CD8-positive, alpha-beta memory T cell (primary cell): ENCODE data around the gene HMGXB3. TPM values are rescaled to one million over a fixed set of nuclear protein-coding genes. Genes with fewer than 3 reads are reported as not detected.

Source experiments
- CTCF ChIA-PET: fragments of 350-600 bp; sonication (Branson Sonifier 250); formaldehyde crosslinking; loops from one replicate; lab custom pipeline; 2021; ENCODE audit warnings: antibody characterized with exemption; lab: Charles Lee
- POLR2A ChIA-PET: fragments of 350-600 bp; sonication (Branson Sonifier 250); formaldehyde crosslinking; loops from one replicate; lab custom pipeline; 2021; ENCODE audit warnings: antibody characterized with exemption; lab: Charles Lee
- DNase-seq, 5 donors: peaks; one replicate each; pipeline versions ENCODE4 v3.0.0 to v3.0.0-alpha.2; 2020 to 2022; ENCODE audit warnings: mixed read lengths in 1 of 5
- H3K27ac ChIP-seq: one replicate; pipeline ENCODE4 v1.7.0; 2013; ENCODE audit warnings: low read depth, mild to moderate bottlenecking, low read length, moderate library complexity
- H3K27me3 ChIP-seq: 2 replicates; pipeline ENCODE4 v1.7.0; 2013; ENCODE audit warnings: low read length, mild to moderate bottlenecking; ENCODE audit not compliant: insufficient read depth, poor library complexity, severe bottlenecking
- H3K36me3 ChIP-seq: 2 replicates; pipeline ENCODE4 v1.7.0; 2013; ENCODE audit warnings: mild to moderate bottlenecking, low read length, moderate library complexity; ENCODE audit not compliant: insufficient read depth
- H3K4me1 ChIP-seq: 2 replicates; pipeline ENCODE4 v1.7.0; 2013; ENCODE audit warnings: mild to moderate bottlenecking, low read length, moderate library complexity; ENCODE audit not compliant: insufficient read depth
- H3K4me3 ChIP-seq: 2 replicates; pipeline ENCODE4 v1.7.0; 2013; ENCODE audit warnings: mild to moderate bottlenecking, low read length
- H3K9me3 ChIP-seq: 2 replicates; pipeline ENCODE4 v1.7.0; 2013; ENCODE audit warnings: mild to moderate bottlenecking, low read length
- H3K27ac Mint-ChIP-seq, 8 donors: one replicate each; pipeline ENCODE4 v1.8.0; 2020 to 2021; ENCODE audit warnings: mixed read lengths in 8 of 8, mild to moderate bottlenecking in 6 of 8, inconsistent platforms in 3 of 8, moderate library complexity in 3 of 8
- H3K27me3 Mint-ChIP-seq, 2 donors: one replicate each; pipeline ENCODE4 v1.8.0; 2020 to 2021; ENCODE audit warnings: mixed read lengths in 2 of 2, mild to moderate bottlenecking in 1 of 2, moderate library complexity in 1 of 2
- H3K36me3 Mint-ChIP-seq, 3 donors: one replicate each; pipeline ENCODE4 v1.8.0; 2020 to 2021; ENCODE audit warnings: mixed read lengths in 3 of 3, inconsistent platforms in 1 of 3, mild to moderate bottlenecking in 1 of 3
- H3K4me1 Mint-ChIP-seq, 3 donors: one replicate each; pipeline ENCODE4 v1.8.0; 2020 to 2021; ENCODE audit warnings: mixed read lengths in 3 of 3, inconsistent platforms in 1 of 3, mild to moderate bottlenecking in 1 of 3
- H3K4me3 Mint-ChIP-seq, 7 donors: one replicate each; pipeline ENCODE4 v1.8.0; 2020 to 2021; ENCODE audit warnings: mixed read lengths in 7 of 7, mild to moderate bottlenecking in 6 of 7, moderate library complexity in 4 of 7, inconsistent platforms in 2 of 7
- H3K9me3 Mint-ChIP-seq, 5 donors: one replicate each; pipeline ENCODE4 v1.8.0; 2020 to 2022; ENCODE audit warnings: mixed read lengths in 5 of 5, mild to moderate bottlenecking in 3 of 5, moderate library complexity in 2 of 5, inconsistent platforms in 1 of 5
- polyA plus RNA-seq: library from polyadenylated mRNA; unstranded; fragments of 300-500 nt; fragmentation: Illumina TruSeq; gene quantifications from one replicate; pipeline ENCODE4 v1.2.3, GENCODE V29; 2021
- total RNA-seq, 2 experiments: library from RNA; stranded (reverse); gene quantifications; one replicate each; pipeline ENCODE4 v1.2.3, GENCODE V29; 2021

The HMGXB3 gene
- total and polyA plus RNA-seq, 3 experiments from 2014 or later, result 15.3 to 40.7 (median 36.8) TPM

GRCh38 chr5:150064681-150065220 is 64.2 kb downstream of the HMGXB3 start:
- Histone ChIP-seq H3K4me3 (no peak overlapping the region), H3K4me1 (no peaks in the 10 kb centered on the region), H3K27me3 (no peaks in the 10 kb centered on the region), H3K36me3 (no peaks in the 10 kb centered on the region), H3K9me3 (no peaks in the 10 kb centered on the region), H3K27ac (no peak overlapping the region)
- Mint-ChIP-seq H3K4me3 (no peak overlapping the region), H3K27ac (no peak overlapping the region), H3K4me1 (peaks cover 4 to 7% (median 4%) of the 10 kb centered on the region in 3 donors), H3K36me3 (no peaks in the 10 kb centered on the region), H3K9me3 (no peaks in the 10 kb centered on the region), H3K27me3 (peaks cover 2 to 9% of the 10 kb centered on the region in 2 donors)
- CTCF ChIA-PET, result no interaction called here
- POLR2A ChIA-PET, result no interaction called here
- DNase-seq, result no peak

GRCh38 chr5:150065346-150065745 is 64.8 kb downstream of the HMGXB3 start:
- Mint-ChIP-seq H3K4me1 (peaks cover 4 to 7% (median 4%) of the 10 kb centered on the region in 3 donors), H3K27me3 (peaks cover 4 to 9% of the 10 kb centered on the region in 2 donors), H3K36me3 (no peaks in the 10 kb centered on the region), H3K4me3 (no peak overlapping the region), H3K9me3 (no peaks in the 10 kb centered on the region), H3K27ac (no peak overlapping the region)
- H3K9me3 ChIP-seq, result no peaks in the 10 kb centered on the region
- H3K4me3 ChIP-seq, result no peak overlapping the region
- ChIA-PET CTCF (interaction anchor here (1.1 kb wide), 1 partner anchor 56 kb away, joined by 3 read pairs; no protein-coding TSS in a partner anchor), POLR2A (no interaction called here)
- no peaks in the 10 kb centered on the region for H3K27me3 ChIP-seq
- H3K4me1 ChIP-seq, result no peaks in the 10 kb centered on the region
- no peak overlapping the region for H3K27ac ChIP-seq
- H3K36me3 ChIP-seq, result no peaks in the 10 kb centered on the region
- DNase-seq, result no peak

- POLR2A ChIA-PET, result no interaction called here
- no peak for DNase-seq
- no peaks in the 10 kb centered on the region for H3K27me3 ChIP-seq
- no peak overlapping the region for H3K4me3 ChIP-seq
- H3K4me1 ChIP-seq, result no peaks in the 10 kb centered on the region
- Mint-ChIP-seq H3K27ac (no peak overlapping the region), H3K36me3 (no peaks in the 10 kb centered on the region), H3K4me3 (no peak overlapping the region), H3K27me3 (peaks cover 5 to 9% of the 10 kb centered on the region in 2 donors), H3K4me1 (peaks cover 4 to 7% (median 4%) of the 10 kb centered on the region in 3 donors), H3K9me3 (no peaks in the 10 kb centered on the region)
- H3K27ac ChIP-seq, result no peak overlapping the region
- H3K36me3 ChIP-seq, result no peaks in the 10 kb centered on the region
- CTCF ChIA-PET, result interaction anchor here (1.1 kb wide), 1 partner anchor 56 kb away, joined by 3 read pairs; no protein-coding TSS in a partner anchor
- no peaks in the 10 kb centered on the region for H3K9me3 ChIP-seq
These were observed 65.3 kb downstream of the HMGXB3 start for GRCh38 chr5:150065886-150066285.

GRCh38 chr5:150066436-150066835 is 65.9 kb downstream of the HMGXB3 start:
- Mint-ChIP-seq H3K9me3 (no peaks in the 10 kb centered on the region), H3K4me1 (peaks cover 4 to 7% (median 4%) of the 10 kb centered on the region in 3 donors), H3K27me3 (peaks cover 5 to 9% of the 10 kb centered on the region in 2 donors), H3K36me3 (no peaks in the 10 kb centered on the region), H3K4me3 (no peak overlapping the region), H3K27ac (no peak overlapping the region)
- Histone ChIP-seq H3K27ac (no peak overlapping the region), H3K36me3 (no peaks in the 10 kb centered on the region), H3K4me3 (no peak overlapping the region), H3K4me1 (no peaks in the 10 kb centered on the region), H3K9me3 (no peaks in the 10 kb centered on the region), H3K27me3 (no peaks in the 10 kb centered on the region)
- ChIA-PET POLR2A (no interaction called here), CTCF (no interaction called here)
- DNase-seq, result no peak

GRCh38 chr5:150066901-150067396 is 66.4 kb downstream of the HMGXB3 start:
- Mint-ChIP-seq H3K27ac (peak overlapping the region in 1 of 8 donors; percentile 3), H3K9me3 (no peaks in the 10 kb centered on the region), H3K4me3 (no peak overlapping the region), H3K36me3 (no peaks in the 10 kb centered on the region), H3K4me1 (peaks cover 4 to 7% (median 4%) of the 10 kb centered on the region in 3 donors), H3K27me3 (peaks cover 5 to 9% of the 10 kb centered on the region in 2 donors)
- CTCF ChIA-PET, result no interaction called here
- H3K27ac ChIP-seq, result no peak overlapping the region
- H3K9me3 ChIP-seq, result no peaks in the 10 kb centered on the region
- POLR2A ChIA-PET, result no interaction called here
- no peaks in the 10 kb centered on the region for H3K36me3 ChIP-seq
- H3K4me1 ChIP-seq, result no peaks in the 10 kb centered on the region
- no peak overlapping the region for H3K4me3 ChIP-seq
- no peaks in the 10 kb centered on the region for H3K27me3 ChIP-seq
- no peak for DNase-seq

GRCh38 chr5:150067405-150067960 is 66.9 kb downstream of the HMGXB3 start:
- H3K4me1 ChIP-seq, result no peaks in the 10 kb centered on the region
- CTCF ChIA-PET, result no interaction called here
- H3K27me3 ChIP-seq, result no peaks in the 10 kb centered on the region
- no peaks in the 10 kb centered on the region for H3K36me3 Mint-ChIP-seq
- no peaks in the 10 kb centered on the region for H3K9me3 Mint-ChIP-seq
- H3K36me3 ChIP-seq, result no peaks in the 10 kb centered on the region
- H3K27ac Mint-ChIP-seq, result no peak overlapping the region
- POLR2A ChIA-PET, result no interaction called here
- H3K27ac ChIP-seq, result no peak overlapping the region
- no peak for DNase-seq
- H3K27me3 Mint-ChIP-seq, result peaks cover 5 to 9% of the 10 kb centered on the region in 2 donors
- H3K4me3 ChIP-seq, result no peak overlapping the region
- no peaks in the 10 kb centered on the region for H3K9me3 ChIP-seq
- H3K4me3 Mint-ChIP-seq, result no peak overlapping the region
- peaks cover 4 to 7% (median 4%) of the 10 kb centered on the region in 3 donors for H3K4me1 Mint-ChIP-seq

- Histone ChIP-seq H3K9me3 (no peaks in the 10 kb centered on the region), H3K27me3 (no peaks in the 10 kb centered on the region), H3K4me1 (no peaks in the 10 kb centered on the region), H3K4me3 (no peak overlapping the region), H3K36me3 (no peaks in the 10 kb centered on the region), H3K27ac (no peak overlapping the region)
- Mint-ChIP-seq H3K4me1 (peaks cover 4 to 7% (median 4%) of the 10 kb centered on the region in 3 donors), H3K27me3 (peaks cover 5 to 9% of the 10 kb centered on the region in 2 donors), H3K9me3 (no peaks in the 10 kb centered on the region), H3K36me3 (no peaks in the 10 kb centered on the region), H3K4me3 (no peak overlapping the region), H3K27ac (no peak overlapping the region)
- ChIA-PET POLR2A (no interaction called here), CTCF (no interaction called here)
- no peak for DNase-seq
These were observed 67.5 kb downstream of the HMGXB3 start for GRCh38 chr5:150068071-150068470.

- Histone ChIP-seq H3K9me3 (no peaks in the 10 kb centered on the region), H3K27ac (no peak overlapping the region), H3K4me1 (no peaks in the 10 kb centered on the region), H3K27me3 (no peaks in the 10 kb centered on the region), H3K36me3 (no peaks in the 10 kb centered on the region), H3K4me3 (no peak overlapping the region)
- H3K27ac Mint-ChIP-seq, result peak overlapping the region in 1 of 8 donors; percentile 77
- ChIA-PET POLR2A (no interaction called here), CTCF (interaction anchor here (1.2 kb wide), 1 partner anchor 13 kb away, joined by 3 read pairs; no protein-coding TSS in a partner anchor)
- no peak overlapping the region for H3K4me3 Mint-ChIP-seq
- no peaks in the 10 kb centered on the region for H3K9me3 Mint-ChIP-seq
- DNase-seq, result no peak
- H3K36me3 Mint-ChIP-seq, result no peaks in the 10 kb centered on the region
- peaks cover 2 to 5% of the 10 kb centered on the region in 2 donors for H3K27me3 Mint-ChIP-seq
- H3K4me1 Mint-ChIP-seq, result peaks cover 4 to 7% (median 4%) of the 10 kb centered on the region in 3 donors
These were observed 67.9 kb downstream of the HMGXB3 start for GRCh38 chr5:150068472-150068871.
